Thoracic aorta (tissue), 2 donors: ENCODE measurements around the gene IMP3. TPM values are rescaled to one million over a fixed set of nuclear protein-coding genes. Genes with fewer than 3 reads are reported as not detected.

ENCODE experiments used
- ATAC-seq: fragments of 150-250 bp; one replicate; pipeline ENCODE4 v1.8.0; 2017; ENCODE audit warnings: low read depth; ENCODE audit not compliant: insufficient number of reproducible peaks, low FRiP score
- DNase-seq: peaks from one replicate; pipeline ENCODE4 v3.0.0-alpha.2; 2020; ENCODE audit warnings: low spot score
- H3K27ac ChIP-seq, 2 donors: fragments of 200-600 bp; sonication (generic); 1 replicate in 1 of 2; 2 replicates in 1 of 2; pipeline ENCODE4 v1.5.1; 2016; ENCODE audit warnings: mild to moderate bottlenecking in 2 of 2, moderate library complexity in 2 of 2
- H3K27me3 ChIP-seq: fragments of 200-600 bp; sonication (generic); replicated peaks from 2 replicates; pipeline ENCODE4 v1.6.0; 2016; ENCODE audit warnings: mild to moderate bottlenecking; ENCODE audit not compliant: insufficient read depth
- H3K36me3 ChIP-seq: fragments of 200-600 bp; sonication (generic); one replicate; pipeline ENCODE4 v1.5.1; 2016
- H3K4me1 ChIP-seq, 2 donors: fragments of 200-600 bp; sonication (generic); 1 replicate in 1 of 2; 2 replicates in 1 of 2; pipeline versions ENCODE4 v1.5.1 to v1.6.0; 2016; ENCODE audit warnings: low read depth in 2 of 2, mild to moderate bottlenecking in 1 of 2; ENCODE audit not compliant: control insufficient read depth in 1 of 2
- H3K4me3 ChIP-seq: fragments of 200-600 bp; sonication (generic); 2 replicates; pipeline ENCODE4 v1.5.1; 2016; ENCODE audit warnings: mild to moderate bottlenecking
- H3K9me3 ChIP-seq: fragments of 200-600 bp; sonication (generic); 2 replicates; pipeline ENCODE4 v1.5.1; 2016
- total RNA-seq, 2 donors: library from RNA; depleted of rRNA; stranded (reverse); fragments of >200 nt; gene quantifications; one replicate each; pipeline versions ENCODE4 v1.1.0 to v1.2.3, GENCODE V29; 2016
- TF ChIP-seq, protein P1 (sequence below): fragments of 200-600 bp; sonication (generic); IDR thresholded peaks from one replicate; pipeline ENCODE4 v1.5.1; 2019; ENCODE audit warnings: antibody characterized with exemption

Gene IMP3
- total RNA-seq, 2 donors from 2014 or later: 79.9 to 127 TPM

DNA sequence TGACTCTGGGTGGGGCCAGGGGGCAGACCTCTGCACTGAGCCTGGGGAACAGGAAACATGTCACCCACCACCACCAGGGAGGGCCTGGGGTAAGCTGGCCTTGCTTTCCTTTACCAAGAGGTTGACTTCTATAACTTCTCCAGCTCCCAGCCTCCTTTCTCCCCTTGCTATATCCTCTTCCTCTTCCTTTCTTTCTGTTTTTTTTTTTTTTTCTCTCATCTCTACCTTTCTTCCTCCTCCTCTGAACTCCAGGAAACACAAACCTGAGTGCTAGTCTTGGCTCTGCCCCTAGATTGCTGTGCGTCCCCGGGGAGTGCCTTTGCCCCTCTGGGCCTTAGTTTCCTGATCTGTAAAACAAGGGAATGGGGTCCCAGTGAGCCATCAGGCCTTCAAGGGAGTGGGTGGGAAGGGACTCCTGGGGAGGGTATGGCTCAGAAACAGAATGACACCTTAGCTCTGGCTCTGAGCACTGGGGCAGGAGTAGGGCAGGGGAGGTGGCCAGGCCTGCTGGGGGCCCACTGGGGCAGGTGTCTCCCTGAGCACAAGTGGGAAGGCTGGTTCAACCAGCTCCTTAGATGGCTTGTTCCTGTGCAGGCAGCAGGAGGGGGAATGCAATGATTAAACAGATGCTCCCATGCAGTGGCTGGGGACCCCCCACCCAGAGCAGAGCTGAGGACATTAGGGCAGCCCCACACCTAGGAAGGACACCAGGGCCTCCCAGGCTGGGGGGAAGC lies 12.0 kb upstream of the IMP3 start:
- Histone ChIP-seq H3K4me3 (peak overlapping the region; percentile 79), H3K9me3 (no peaks in the 10 kb centered on the region), H3K4me1 (peaks cover 37 to 79% of the 10 kb centered on the region in 2 donors), H3K27me3 (no peaks in the 10 kb centered on the region), H3K27ac (peak overlapping the region; percentile 64 to 92), H3K36me3 (peaks cover 4% of the 10 kb centered on the region)
- no peak for ATAC-seq
- TF ChIP-seq, protein P1, sequence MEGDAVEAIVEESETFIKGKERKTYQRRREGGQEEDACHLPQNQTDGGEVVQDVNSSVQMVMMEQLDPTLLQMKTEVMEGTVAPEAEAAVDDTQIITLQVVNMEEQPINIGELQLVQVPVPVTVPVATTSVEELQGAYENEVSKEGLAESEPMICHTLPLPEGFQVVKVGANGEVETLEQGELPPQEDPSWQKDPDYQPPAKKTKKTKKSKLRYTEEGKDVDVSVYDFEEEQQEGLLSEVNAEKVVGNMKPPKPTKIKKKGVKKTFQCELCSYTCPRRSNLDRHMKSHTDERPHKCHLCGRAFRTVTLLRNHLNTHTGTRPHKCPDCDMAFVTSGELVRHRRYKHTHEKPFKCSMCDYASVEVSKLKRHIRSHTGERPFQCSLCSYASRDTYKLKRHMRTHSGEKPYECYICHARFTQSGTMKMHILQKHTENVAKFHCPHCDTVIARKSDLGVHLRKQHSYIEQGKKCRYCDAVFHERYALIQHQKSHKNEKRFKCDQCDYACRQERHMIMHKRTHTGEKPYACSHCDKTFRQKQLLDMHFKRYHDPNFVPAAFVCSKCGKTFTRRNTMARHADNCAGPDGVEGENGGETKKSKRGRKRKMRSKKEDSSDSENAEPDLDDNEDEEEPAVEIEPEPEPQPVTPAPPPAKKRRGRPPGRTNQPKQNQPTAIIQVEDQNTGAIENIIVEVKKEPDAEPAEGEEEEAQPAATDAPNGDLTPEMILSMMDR: no peak
- DNase-seq: no peak

DNA sequence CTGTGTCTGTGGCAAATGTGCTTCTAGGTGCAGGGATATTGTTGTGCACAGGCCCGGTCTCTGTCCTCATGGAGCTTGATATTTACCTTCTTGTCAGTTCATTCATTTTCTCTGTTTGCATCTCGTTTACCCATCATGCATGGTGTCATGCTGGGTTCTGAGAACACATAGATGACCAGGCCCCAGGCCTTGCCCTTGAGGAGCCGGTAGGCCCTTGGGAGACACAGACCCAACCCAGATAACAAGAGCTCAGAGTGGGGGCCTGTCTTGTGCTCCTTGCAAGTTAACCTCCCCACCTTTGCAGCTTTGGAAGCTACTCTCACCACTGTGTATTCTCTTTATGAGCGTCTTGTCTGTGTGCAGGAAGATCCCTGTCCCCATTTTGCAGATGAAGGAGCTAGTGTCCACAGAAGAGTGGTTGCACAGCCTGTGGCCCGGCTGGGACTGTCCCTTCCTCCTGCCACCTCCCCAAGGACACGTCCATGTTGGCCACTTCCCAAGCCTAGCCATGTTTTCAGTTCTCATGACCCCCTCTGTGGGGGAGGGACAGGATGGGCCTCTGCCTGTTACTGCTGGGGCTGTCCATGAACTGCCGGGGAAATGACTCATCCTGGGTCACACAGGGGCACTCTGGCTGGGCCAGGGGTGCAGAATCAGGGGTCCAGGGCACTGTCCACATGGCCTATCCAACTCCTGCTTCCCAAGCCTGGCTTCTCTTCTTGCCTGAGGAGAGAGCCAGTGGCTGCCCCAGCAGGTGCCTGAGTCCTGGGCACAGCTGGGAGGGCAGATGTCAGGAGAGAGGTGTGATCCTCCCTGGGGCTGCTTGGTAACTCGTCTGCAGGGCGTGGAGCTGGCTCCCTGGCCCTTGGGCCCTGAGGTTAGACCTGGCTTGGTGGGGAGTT lies 11.1 kb upstream of the IMP3 start:
- DNase-seq (no peak), ATAC-seq (no peak)
- H3K4me3 ChIP-seq: peak overlapping the region; percentile 79
- H3K27ac ChIP-seq: peak overlapping the region; percentile 64 to 92
- no peaks in the 10 kb centered on the region for H3K27me3 ChIP-seq
- peaks cover 37 to 82% of the 10 kb centered on the region in 2 donors for H3K4me1 ChIP-seq
- TF ChIP-seq, protein P1: no peak
- H3K9me3 ChIP-seq: no peaks in the 10 kb centered on the region
- no peaks in the 10 kb centered on the region for H3K36me3 ChIP-seq

DNA sequence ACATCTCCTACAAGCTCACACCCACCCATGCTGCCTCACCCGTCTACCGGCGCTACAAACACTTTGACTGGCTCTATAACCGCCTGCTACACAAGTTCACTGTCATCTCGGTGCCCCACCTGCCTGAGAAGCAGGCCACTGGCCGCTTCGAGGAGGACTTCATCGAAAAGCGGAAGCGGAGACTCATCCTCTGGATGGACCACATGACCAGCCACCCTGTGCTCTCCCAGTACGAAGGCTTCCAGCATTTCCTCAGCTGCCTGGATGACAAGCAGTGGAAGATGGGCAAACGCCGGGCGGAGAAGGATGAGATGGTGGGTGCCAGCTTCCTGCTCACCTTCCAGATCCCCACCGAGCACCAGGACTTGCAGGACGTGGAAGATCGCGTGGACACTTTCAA lies 9.8 kb upstream of the IMP3 start:
- peaks cover 37 to 76% of the 10 kb centered on the region in 2 donors for H3K4me1 ChIP-seq
- peak overlapping the region; percentile 79 for H3K4me3 ChIP-seq
- H3K9me3 ChIP-seq: no peaks in the 10 kb centered on the region
- H3K36me3 ChIP-seq: no peaks in the 10 kb centered on the region
- TF ChIP-seq, protein P1: no peak
- H3K27ac ChIP-seq: peak overlapping the region; percentile 92 to 98
- no peaks in the 10 kb centered on the region for H3K27me3 ChIP-seq
- ATAC-seq (no peak), DNase-seq (no peak)

DNA sequence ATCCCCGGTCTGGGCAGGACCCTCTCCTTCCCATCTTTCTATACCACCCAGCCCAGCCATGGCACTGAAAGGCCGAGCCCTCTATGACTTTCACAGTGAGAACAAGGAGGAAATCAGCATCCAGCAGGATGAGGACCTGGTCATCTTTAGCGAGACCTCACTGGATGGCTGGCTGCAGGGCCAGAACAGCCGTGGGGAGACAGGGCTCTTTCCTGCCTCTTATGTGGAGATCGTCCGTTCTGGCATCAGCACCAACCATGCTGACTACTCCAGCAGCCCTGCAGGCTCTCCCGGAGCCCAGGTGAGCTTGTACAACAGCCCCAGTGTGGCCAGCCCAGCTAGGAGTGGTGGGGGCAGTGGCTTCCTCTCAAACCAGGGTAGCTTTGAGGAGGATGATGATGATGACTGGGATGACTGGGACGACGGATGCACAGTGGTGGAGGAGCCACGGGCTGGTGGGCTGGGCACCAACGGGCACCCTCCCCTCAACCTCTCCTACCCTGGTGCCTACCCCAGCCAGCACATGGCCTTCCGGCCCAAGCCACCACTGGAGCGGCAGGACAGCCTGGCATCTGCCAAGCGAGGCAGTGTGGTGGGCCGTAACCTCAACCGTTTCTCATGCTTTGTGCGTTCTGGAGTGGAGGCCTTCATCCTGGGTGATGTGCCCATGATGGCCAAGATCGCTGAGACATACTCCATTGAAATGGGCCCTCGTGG lies 9.2 kb upstream of the IMP3 start:
- ATAC-seq: no peak
- TF ChIP-seq, protein P1: no peak
- Histone ChIP-seq H3K27ac (peak overlapping the region; percentile 92 to 98), H3K4me3 (peak overlapping the region; percentile 79), H3K4me1 (peaks cover 31 to 69% of the 10 kb centered on the region in 2 donors), H3K9me3 (no peaks in the 10 kb centered on the region), H3K27me3 (no peaks in the 10 kb centered on the region), H3K36me3 (no peaks in the 10 kb centered on the region)
- DNase-seq: no peak
